Heart left ventricle (tissue), 13 donors: Measurements from ENCODE around the gene UQCC5.

ENCODE experiments used
- CTCF ChIP-seq, 12 donors: fragments of 200-600 bp; sonication (generic) in 4 of 12; IDR thresholded peaks; one replicate each; pipeline versions ENCODE4 v1.5.0 to v1.8.0; 2018 to 2022; ENCODE audit warnings: antibody characterized with exemption in 12 of 12, mild to moderate bottlenecking in 5 of 12
- POLR2A ChIP-seq, 2 donors: fragments of 450-650 bp; IDR thresholded peaks; one replicate each; pipeline ENCODE4 v1.6.1; 2017; ENCODE audit warnings: antibody characterized with exemption in 2 of 2, mild to moderate bottlenecking in 2 of 2, moderate library complexity in 2 of 2
- donor health status: ischemic (EF 13 %, LVEDD 7.1; RV severe dilation, severe dysfunction).
- donor health status: DM: no; HTN: yes; CAD: no.
- donor health status: DM: no; HTN: no; CAD: no.
- donor health status: ischemic (EF 25% LVEDD 6.9; RV normal size, moderate dysfunction).
- donor health status: ischemic (EF 25% LVEDD 5.7; RV mildly dilated, moderate dysfunction).
- donor health status: ischemic (EF 35%, LVEDD 5.7; RV mildly dilated, moderate dysfunction).
- donor health status: nonischemic (EF 11% LVEDD 7.7; RV severe dilation, severe dysfunction).
- donor health status: DM: yes; HTN: yes; CAD: no.
- donor health status: PGD.
- donor health status: ischemic (EF 29% LVEDD 5.4; RV normal size, mild dysfunction).
- donor health status: nonischemic (EF 23%, LVEDD 6.1; RV moderate dilation, normal function).

- TF ChIP-seq CTCF (IDR thresholded peaks at IDR 0.05) (no peak), POLR2A (IDR thresholded peaks at IDR 0.05) (no peak)
These were observed 40.4 kb upstream of the UQCC5 start for GRCh38 chr3:52495777-52496602.
